ENCODE results near the gene IL16. TPM values are rescaled to one million over a fixed set of nuclear protein-coding genes. Genes with fewer than 3 reads are reported as not detected.
"Not testable (repeated sequence)": the region's sequence is repeated elsewhere in the genome, so short reads cannot be mapped to it uniquely, and the experiment has no call there.

IL16 gene
- total RNA-seq: 0.82 TPM

DNA sequence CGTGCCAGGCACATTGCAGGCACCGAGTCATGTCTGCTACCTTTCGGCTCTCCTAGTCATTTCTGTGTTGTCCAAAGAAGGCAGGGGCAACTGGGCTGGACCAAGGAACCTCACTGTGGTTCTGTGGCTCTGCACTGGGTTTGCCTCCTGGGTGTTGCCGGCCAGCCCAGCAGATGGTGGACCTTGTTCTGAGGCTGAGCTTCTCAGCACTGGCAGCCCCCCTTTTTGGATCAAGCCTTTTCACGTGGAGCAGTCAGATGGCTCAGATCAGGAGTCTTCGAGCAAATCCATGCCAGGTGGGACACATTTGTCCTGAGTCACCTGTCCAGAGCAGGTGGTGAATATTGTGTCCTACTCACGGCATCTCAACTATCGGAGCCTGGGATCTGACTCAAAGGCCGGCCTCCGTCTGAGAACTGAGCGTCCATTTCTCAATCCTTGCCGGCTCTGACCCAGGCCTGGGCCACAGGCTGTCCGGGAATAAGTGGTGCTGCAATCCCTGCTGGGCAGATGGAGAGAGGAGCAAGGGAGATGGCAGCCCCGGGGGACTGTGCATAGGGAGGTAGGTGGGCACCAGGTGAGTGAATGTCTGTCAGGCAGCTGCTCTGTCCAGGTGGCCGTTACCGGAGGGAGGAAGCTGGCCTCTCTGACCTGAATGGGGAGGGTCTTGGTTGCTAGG is at the start of gene IL16:
Gene IL16, plus strand, starts transcription at position 304 of the 679 bp plus-strand sequence. CDS start 28,521 bp downstream, outside the sequence.
- DNase-seq (ENCODE audit: low spot score in 2 of 2): no peak
- FAIRE-seq: no peak

DNA sequence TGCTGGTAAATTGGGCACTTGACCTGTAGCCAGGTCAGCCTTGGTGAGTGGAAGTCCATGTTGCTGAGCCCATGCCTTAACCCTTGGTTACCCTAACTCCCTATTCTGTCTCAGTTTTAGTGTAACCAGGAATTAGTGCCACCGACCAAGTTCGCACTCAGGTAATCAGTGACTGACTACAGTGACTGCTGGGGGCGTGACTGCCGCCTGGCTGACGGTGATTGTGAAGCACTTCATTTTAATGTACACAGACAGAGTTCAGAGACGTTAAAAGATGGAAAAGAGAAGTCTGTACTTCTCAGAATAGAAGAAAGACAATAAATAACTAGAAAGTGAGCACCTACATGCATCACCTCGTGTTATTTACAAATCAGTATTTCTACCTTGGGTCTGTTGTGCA is 45.3 kb upstream of the IL16 start:
- DNase-seq (ENCODE audit: low spot score in 2 of 2) (no peak), FAIRE-seq (no peak)

DNA sequence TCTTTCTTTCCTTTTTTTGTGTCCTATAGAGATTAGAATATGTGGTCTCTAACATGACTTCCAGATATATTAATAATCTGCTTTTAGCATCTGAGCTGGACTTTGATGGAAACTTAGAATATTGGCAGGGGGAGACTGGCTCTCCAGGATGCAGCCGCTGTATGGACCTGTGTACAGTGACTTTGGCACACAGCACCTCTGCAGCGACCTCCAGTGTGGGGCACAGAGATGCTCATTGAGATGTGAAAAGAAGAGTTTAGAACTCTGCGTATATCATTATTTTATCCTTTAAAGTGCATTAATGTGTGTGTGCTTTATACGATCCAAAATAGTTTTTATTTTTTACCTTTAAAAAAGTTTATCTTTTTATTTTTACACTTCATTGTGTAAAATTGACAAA is 44.3 kb upstream of the IL16 start:
- DNase-seq (ENCODE audit: low spot score in 2 of 2) (no peak), FAIRE-seq (no peak)

DNA sequence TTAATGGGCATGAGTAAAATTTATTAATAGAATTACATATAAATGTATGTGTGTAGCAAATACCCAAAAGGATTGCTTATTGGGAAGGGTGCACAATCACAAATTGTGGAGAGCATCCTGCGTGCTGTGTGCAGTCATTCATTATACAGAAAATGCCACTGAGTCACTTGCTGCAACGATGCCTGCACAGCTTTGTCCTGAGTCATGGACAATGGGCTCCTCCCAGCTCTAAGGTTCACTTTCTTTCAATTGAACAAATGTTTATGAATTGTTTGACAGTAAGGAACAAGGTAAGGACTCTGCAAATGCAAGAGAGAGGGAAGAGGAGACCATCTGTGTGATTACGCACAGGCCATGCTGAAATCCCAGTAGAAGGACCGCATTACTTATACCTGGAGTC is 43.9 kb upstream of the IL16 start:
- DNase-seq (ENCODE audit: low spot score in 2 of 2) (no peak), FAIRE-seq (no peak)

DNA sequence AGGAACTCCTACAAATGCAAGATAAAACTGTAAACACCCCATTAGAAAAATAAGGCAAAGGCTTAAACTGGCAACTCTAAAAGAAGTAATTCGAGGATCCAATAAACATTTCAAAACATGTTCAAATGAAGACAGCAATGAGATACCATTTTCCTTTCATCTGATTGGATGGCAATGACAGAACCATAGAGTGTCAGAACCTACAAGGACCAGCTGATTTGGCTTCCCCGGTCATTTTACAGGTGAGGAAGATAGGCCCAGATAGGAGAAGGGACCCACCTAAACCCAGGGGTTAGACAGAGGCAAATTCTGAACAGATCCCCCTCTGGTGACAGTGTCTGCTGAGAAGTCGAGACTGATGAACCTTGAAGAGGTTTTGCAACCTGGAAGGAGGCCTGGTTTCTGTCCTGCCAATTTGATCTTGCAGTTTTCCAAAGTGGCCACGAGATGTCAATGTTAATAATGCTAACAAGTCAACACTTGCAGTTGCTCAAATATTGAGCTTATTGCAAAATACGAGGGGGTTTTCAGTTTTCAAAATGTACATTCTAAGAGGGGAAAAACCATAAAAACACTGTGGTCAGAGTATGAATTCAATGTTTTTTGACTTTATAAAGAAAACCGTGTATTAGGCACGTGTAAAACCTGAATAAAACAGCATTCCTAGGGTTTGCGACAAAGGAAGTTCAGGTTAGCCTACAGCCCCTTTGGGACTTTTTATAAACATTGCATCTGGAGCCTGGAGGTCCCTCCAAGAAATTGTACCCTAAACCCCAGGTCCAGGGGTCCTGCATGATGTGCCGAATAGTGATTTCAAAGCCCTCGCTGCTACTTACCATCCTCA is 41.1 kb upstream of the IL16 start:
- FAIRE-seq (no peak), DNase-seq (ENCODE audit: low spot score in 2 of 2) (peak; percentile 33 to 39)

DNA sequence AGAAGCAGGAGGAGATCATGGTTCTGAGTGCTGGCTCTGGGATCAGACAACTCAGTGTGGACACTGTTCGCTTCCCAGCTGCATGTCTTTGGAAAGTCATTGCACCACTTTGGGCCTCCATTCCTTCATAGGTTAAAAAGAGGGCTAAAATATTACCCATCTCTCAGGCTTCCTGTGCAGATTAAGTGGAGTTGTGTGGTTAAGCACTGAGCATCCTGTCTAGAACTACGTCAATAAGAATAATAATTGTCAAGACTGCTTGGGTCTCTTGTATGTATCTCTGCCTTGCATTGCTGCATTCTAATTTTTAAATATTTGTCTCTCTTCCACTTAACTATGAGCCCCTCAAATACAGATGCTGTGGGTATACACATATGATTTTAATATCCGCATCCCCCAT is 40.4 kb upstream of the IL16 start:
- FAIRE-seq: no peak
- DNase-seq (ENCODE audit: low spot score in 2 of 2): no peak

DNA sequence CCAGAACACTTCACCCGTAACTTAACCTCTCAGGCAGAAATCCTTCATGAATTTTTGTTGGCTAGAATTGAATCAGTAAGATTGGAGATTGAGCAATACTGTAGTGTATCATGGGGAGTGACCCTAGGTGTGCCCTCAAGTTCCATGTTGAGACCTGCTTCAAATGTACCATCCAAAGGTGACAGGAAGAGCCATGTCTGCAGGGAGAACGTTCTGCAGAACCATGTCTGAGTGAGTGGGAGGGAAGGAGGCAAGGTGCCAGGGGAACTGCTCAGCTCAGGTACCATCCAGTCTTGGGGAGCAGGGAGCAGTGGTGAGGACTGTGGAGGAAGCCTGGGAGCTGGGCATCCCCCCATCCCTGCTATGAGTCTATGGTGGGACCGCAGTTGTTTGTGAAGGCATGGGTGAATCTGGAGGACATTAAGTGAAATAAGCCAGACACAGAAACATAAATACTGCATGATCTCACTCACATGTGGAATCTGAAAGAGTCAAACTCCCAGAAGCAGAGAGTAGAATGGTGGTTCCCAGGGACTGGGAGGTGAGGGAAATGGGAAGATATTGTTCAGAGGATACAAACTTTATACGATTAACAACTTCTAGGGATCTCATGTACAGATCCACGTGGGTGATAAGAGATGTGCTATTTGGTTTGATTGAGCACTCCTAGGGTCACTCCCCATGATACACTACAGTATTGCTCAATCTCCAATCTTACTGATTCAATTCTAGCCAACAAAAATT is 39.3 kb upstream of the IL16 start:
- no peak for DNase-seq (ENCODE audit: low spot score in 2 of 2)
- no peak for FAIRE-seq

DNA sequence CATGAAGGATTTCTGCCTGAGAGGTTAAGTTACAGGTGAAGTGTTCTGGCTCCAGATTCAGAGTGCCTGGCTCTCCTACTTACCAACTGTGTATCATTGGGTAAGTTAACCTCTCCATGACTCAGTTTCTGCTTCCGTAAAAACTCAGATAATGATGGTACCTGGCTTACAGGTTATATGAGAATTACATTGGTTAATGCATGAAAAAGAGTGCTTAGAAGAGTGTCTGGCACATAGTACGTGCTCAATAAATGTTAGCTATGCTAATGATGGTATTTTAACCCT is 38.8 kb upstream of the IL16 start:
- no peak for FAIRE-seq
- no peak for DNase-seq (ENCODE audit: low spot score in 2 of 2)

DNA sequence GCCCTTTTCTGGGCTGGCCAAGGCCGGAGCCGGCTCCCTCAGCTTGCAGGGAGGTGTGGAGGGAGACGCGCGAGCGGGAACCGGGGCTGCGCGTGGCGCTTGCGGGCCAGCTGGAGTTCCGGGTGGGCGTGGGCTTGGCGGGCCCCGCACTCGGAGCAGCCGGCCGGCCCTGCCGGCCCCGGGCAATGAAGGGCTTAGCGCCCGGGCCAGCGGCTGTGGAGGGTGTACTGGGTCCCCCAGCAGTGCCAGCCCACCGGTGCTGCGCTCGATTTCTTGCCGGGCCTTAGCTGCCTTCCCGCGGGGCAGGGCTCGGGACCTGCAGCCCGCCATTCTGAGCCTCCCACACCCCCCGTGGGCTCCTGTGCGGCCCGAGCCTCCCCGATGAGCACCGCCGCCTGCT is 38.1 kb upstream of the IL16 start:
- not testable (repeated sequence) for DNase-seq (ENCODE audit: low spot score in 2 of 2); FAIRE-seq

DNA sequence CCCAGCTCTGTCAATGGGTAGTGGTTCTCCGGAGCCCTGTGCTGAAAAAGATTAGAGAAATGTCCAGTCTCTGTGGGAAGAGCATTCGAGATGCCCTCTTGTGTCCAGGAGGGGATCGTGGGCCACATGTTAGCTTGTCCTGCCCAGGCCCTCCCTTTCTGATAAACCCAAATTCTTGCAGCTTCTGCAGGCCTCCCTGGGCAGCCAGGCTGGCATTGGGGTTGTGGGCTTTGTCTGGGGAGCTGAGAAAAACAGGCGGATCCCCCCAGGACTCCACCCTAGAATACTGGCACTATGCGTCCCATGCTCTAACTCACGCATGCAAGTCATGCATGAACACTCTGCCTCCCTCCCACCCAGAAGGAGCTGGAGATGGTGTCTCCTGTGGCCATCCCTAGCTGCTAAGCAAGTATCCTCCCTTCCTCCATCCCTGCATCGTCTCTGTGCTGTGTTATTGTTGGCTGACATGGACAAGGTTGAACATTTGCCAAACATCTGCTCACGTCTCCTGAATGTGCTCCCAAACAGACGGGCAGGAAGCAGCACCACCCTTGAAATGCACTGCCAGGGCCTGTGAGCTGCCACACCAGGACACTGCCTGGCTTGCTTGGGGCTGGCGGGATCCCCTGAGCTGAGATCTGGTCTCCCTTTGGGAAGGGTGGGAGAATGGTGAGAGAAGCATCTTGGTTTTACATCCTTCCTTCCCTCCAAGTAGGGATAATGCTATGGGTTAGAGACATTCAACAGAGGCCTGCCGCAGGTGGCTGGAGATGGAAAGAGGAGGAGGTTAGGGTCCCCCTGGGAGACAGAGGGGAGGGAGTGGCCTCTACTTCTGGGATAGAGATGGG is 36.1 kb upstream of the IL16 start:
- FAIRE-seq (no peak), DNase-seq (ENCODE audit: low spot score in 2 of 2) (no peak)

DNA sequence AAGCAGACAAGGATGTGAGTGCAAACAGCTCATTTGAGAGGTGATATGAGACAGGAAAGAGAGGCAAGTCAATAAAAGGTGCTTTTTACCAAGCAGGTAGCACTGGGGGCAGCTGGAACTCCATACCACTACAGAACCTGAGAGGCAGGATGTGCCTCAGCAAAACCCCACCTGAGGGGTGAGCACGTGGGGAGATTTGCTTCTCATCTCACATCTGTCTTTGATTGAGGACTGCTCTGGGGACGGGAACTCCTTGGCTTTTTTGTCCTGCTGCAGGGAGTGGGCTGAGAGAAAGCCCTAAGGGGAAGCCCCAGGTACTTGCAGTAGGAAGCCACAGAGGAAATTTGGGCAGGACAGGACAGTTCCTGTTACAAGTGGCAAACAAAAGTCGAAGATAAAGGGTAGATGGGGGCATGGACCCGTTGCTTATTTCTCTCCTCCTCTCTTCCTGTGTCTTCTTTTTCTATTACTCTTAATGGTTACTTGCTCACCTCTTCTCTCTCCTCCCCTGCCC is 35.5 kb upstream of the IL16 start:
- DNase-seq (ENCODE audit: low spot score in 2 of 2) (no peak), FAIRE-seq (no peak)

DNA sequence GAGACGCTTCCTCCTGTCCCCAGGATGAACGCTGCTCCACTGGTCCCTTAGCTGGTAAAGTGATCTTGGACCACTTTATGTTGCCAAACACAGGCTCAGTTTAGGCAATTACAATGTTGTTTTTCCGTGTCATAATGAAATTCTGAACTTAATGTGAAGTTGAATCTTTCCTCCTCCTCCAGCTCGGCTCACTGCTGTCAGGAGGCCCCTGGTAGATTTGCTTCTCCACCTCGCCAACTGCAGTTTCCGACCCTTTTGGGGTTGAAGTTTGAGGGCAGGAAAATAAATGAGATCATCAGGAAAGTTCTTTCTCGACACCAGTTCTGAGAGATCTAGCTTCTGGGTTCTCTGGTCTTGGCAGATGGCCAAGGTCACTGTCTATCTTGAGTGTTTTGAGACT is 34.8 kb upstream of the IL16 start:
- no peak for DNase-seq (ENCODE audit: low spot score in 2 of 2)
- no peak for FAIRE-seq

DNA sequence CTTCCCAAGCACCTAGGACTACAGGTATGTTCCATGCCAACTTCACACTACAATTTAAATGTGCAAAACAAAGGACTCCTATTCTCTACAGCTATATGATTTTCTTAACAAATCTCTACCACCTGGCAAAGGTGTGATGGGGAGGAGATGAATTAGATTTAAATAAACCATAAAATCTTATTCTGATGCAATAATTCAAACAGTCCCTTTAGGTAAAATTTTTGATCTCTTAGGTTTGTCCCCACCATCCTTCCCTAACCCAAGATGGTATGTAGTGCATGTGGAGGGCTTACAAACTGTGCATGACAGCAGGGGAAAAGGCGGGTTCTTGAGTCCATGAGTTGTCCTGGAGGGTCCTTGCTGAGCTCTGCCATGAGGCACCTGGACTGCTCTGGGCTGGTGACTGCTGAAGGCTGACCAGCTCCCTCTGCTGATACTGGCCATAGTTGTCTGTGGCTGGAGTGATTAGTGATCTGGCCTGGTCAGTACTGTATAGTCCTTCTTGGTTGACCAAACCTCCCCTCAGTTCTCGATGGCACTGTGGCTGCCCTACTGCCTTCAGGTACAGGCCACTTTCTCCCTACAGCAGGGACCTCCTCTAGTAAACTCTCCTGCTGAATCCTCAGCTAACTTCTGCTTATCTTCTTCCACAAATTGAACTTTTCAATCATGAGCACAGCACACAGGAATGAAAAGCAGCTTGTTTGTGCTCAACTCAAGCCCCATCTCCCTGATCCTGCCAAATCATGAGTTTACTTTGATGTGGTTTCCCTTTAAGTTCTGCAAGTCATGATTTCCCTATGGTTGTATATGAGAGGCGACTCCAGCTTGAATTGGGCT is 32.5 kb upstream of the IL16 start:
- DNase-seq (ENCODE audit: low spot score in 2 of 2) (no peak), FAIRE-seq (no peak)

DNA sequence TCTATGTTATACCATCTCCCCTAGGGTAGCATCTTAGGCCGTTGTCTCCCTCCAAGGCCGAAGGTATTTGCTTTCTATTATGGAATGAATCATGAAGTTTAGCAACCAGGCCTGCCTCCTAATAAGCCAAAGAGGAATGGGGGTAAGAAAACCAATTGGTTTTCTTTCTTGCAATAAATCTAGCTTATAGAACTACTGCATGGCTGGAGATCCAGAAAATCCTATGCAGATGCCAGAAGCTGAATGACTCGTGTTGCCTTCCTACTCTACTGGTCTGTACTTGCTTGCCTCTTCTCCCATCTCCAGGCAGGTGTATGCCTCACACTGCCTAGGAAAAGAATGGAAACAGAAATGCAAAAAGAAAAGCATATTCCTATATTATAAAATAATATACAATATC is 31.1 kb upstream of the IL16 start:
- DNase-seq (ENCODE audit: low spot score in 2 of 2) (no peak), FAIRE-seq (no peak)

DNA sequence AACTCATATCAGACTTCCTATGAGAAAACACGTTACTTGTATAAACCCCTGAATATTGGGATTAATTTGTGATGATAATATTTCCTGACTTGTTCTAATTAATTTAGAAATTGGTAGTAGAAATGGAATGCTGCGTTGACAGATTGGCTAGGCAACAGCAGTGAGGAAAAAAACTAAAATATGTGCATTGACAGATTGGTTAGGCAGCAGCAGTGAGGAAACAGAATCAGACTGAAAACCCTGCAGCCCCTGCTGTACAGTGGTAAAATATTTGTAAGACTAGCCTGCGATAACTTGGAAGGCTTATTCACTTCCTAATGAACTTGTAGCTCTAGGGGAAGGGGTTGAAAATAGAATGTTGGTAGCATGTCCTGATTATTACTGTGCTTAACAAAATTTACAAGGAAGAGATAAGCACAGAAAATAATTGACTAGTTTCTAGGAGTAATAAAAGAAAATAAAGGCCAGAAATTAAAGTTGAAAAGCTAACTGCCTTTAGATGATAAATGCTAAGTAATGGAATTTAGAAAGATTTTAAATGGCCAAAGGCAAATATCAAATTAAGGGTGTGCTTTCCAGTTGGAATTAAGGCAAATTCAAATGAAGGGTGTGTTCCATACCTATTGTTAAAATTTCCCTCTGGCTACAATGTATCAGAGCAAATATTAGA is 29.9 kb upstream of the IL16 start:
- DNase-seq (ENCODE audit: low spot score in 2 of 2) (no peak), FAIRE-seq (no peak)

DNA sequence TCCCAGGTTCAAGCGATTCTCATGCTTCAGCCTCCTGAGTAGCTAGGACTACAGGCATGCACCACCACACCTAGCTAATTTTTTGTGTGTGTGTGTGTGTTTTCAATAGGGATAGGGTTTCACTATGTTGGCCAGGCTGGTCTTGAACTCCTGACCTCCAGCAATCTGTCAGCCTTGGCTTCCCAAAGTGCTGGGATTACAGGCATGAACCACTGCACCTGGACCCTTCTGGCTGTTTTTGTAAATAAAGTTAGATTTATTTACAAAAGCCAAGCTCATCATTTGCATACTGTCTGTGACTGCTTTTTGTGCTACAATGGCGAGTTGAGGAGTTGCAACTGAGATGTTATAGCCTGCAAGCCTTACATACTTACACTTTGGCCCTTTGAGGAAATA is 28.6 kb upstream of the IL16 start:
- DNase-seq (ENCODE audit: low spot score in 2 of 2) (no peak), FAIRE-seq (no peak)

DNA sequence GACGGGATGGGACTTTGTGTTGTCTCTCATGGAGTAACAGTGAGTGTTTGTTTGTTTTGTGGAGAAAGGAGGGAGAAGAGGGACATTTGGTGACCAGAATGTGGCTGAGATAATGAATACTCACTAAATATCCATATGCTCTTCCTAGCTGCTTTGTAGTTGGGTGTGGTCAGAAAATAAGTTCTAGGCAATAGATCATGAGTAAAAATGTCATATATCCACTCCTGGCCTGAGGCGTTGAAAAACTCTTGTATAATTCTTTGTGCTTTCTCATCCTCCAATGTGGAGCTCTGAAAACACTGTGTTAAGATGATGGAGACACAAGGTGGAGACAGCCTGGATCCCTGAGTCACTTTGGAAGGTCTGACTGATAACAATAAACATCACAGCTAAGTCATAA is 28.0 kb upstream of the IL16 start:
- FAIRE-seq (no peak), DNase-seq (ENCODE audit: low spot score in 2 of 2) (no peak)

DNA sequence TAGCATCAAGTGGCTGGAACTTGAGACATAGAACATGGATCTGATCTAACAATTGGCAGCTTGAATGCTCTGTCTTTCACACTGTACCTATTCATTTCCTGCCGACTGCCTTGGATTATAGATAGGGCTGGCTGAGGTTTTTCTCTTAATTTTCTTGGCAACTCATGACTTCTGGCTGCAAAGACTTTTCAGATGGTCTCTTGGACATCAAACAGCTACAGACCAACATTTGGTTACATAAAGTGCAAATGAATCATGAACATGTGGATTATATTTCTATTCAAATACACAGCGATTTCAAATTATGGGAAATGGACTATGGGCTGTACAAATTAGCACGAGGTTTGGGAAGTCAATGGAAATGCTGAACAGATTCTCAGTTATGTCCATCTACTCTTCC is 26.2 kb upstream of the IL16 start:
- FAIRE-seq: no peak
- no peak for DNase-seq (ENCODE audit: low spot score in 2 of 2)

DNA sequence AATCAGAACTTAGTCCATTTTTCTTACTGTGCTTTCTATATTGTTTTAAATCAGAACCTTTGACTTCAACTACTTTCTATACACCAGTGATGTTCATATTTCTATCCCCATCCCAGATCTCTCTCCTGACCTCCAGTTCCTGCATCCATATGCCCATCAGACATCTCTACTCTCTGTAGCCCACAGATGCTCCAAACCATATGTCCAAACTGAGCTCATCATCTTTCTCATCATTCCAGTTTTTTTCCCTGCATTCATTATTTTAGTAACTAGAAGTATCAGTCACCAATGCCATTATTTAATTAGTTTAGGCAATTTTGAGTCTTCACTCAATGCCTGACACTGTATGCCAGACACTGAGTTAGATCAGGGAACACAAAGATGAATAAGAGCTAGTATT is 25.4 kb upstream of the IL16 start:
- DNase-seq (ENCODE audit: low spot score in 2 of 2) (no peak), FAIRE-seq (no peak)
